ENCODE measurements around the gene HCN2.

HCN2 gene

GRCh38 chr19:577439-578392 is 12.0 kb upstream of the HCN2 start:
- no peak for TF ChIP-seq CTCF (conservative IDR thresholded peaks at IDR 0.05; ENCODE audit: low read length)
- no peak overlapping the region for H3K4me3 ChIP-seq (ENCODE audit: low read length)
- DNase-seq (ENCODE audit: low read depth), result no peak

- DNase-seq (ENCODE audit: low read depth), result no peak
- no peak for TF ChIP-seq CTCF (conservative IDR thresholded peaks at IDR 0.05; ENCODE audit: low read length)
- H3K4me3 ChIP-seq (ENCODE audit: low read length), result no peak overlapping the region
Observed at GRCh38 chr19:579111-579841, 10.4 kb upstream of the HCN2 start.

- TF ChIP-seq CTCF (conservative IDR thresholded peaks at IDR 0.05; ENCODE audit: low read length), result no peak
- H3K4me3 ChIP-seq (ENCODE audit: low read length), result no peak overlapping the region
- DNase-seq (ENCODE audit: low read depth), result no peak
Observed at GRCh38 chr19:579842-580155, 9.9 kb upstream of the HCN2 start.

- no peak for DNase-seq (ENCODE audit: low read depth)
- H3K4me3 ChIP-seq (ENCODE audit: low read length), result no peak overlapping the region
- no peak for TF ChIP-seq CTCF (conservative IDR thresholded peaks at IDR 0.05; ENCODE audit: low read length)
Observed at GRCh38 chr19:580274-580835, 9.3 kb upstream of the HCN2 start.

GRCh38 chr19:581399-582111 is 8.1 kb upstream of the HCN2 start:
- no peak for TF ChIP-seq CTCF (conservative IDR thresholded peaks at IDR 0.05; ENCODE audit: low read length)
- no peak for DNase-seq (ENCODE audit: low read depth)
- no peak overlapping the region for H3K4me3 ChIP-seq (ENCODE audit: low read length)

GRCh38 chr19:582497-583197 is 7.0 kb upstream of the HCN2 start:
- TF ChIP-seq CTCF (conservative IDR thresholded peaks at IDR 0.05; ENCODE audit: low read length), result no peak
- DNase-seq (ENCODE audit: low read depth), result no peak
- H3K4me3 ChIP-seq (ENCODE audit: low read length), result no peak overlapping the region

Measured in AG10803 (cell line).